Midbrain (tissue), 1 donor: ENCODE data around the gene SPNS3.

Experiments
- DNase-seq: peaks from one replicate; lab custom pipeline; 2025; lab: John Stamatoyannopoulos, UW

The SPNS3 gene, protein sequence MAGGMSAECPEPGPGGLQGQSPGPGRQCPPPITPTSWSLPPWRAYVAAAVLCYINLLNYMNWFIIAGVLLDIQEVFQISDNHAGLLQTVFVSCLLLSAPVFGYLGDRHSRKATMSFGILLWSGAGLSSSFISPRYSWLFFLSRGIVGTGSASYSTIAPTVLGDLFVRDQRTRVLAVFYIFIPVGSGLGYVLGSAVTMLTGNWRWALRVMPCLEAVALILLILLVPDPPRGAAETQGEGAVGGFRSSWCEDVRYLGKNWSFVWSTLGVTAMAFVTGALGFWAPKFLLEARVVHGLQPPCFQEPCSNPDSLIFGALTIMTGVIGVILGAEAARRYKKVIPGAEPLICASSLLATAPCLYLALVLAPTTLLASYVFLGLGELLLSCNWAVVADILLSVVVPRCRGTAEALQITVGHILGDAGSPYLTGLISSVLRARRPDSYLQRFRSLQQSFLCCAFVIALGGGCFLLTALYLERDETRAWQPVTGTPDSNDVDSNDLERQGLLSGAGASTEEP

DNA sequence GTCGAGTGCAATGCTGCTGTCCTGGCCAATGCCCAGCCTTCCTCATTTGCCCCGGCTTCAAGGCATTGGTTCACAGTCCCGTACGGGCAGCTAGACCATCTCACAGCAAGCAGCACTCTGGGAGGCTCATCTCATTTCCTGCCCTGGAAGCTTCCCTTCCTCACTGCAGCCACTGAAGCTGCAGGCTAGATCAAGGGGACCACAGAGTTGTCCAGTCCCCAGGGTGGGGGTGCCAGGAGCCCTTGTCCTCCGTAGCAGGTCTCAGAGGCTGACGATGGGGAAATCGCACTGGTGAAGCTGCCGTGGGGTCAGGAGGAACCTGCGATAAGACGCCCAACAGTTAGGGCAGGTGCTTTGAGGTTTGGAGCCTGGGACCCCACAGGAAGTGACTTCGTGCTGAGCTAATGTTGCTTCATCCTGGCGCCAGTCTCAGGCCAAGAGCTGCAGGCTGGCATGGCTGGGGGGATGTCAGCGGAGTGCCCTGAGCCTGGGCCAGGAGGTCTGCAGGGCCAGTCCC is at the start of gene SPNS3:
SPNS3 (plus strand) TSS at position 426 of the 517 bp plus-strand sequence; CDS start at position 454, 28 bp downstream.
- DNase-seq = peak; percentile 26

DNA sequence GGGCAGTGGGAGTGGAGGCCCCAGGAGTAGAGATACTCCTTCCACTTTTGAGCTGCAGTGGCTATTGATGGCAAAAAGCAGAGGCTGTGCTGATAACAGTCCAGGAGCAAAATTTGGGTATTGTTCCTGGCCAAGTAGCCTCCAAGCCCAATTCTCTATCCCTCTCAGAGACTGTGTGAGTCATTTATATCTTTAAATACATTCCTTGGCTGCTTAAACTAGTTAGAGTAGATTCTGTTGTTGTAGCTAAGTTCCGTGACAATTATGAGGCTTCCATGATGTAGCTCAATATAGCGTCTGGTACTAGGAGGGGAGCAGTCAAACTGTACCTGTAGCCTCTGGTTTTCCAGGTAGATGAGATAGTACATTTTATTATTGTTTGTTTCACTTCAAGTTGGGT is 47.3 kb upstream of the SPNS3 start:
- no peak for DNase-seq

DNA sequence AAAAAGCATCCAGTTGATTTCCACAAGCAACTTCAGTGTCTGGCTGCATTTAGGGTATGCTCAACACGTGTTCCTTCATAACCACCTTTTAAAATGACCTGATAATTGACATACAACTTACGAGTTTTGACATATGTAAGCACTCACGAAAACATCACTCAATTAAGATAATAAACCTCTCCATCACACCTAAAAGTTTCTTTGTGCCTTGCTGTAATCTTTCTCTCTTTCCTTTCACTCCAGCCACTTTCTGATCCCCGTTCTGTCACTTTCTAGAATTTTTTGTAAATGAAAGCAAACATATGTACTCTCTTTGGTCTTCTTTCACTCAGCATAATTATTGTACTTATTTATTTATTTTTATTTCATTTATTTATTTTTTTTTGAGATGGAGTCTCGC is 46.6 kb upstream of the SPNS3 start:
- DNase-seq = no peak

DNA sequence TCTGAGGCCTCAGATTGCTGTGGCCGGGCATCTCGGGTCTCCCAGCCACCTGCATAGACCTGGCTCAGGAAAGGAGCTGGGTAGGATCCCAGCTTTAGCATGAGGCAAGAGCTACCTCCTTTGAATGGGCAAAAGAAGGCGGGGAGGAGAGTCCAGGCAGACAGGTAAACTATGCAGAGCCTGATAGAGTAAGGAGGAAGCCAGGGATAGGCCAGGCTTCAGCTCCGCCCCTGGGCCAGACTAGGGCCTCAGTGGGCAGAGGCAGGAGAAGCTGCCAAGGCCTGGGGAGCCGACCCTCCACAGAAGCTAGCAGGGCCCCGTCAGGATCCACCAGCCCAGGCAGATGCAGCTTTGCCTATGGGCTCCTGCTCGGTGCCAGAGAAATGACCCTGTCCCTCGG is 44.7 kb upstream of the SPNS3 start:
- no peak for DNase-seq

DNA sequence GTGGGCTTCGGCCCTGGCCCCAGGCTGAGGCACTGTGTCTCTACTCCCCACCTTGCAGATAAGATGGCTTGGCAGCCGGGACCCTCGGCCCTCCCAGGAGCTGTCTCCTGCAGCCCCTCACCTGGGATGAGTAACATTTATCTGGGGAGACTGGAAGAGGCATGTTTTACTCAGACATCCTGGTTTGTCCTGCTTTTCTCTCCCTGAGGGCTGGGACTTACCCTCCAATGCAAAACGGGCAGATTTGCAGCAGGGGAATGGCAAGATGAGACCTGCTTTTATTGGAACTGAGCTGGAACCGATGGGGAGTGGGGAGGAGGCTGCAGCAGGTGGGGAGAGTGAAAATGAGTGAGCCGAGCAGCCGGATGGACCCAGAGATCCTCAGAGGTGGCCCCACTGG is 39.9 kb upstream of the SPNS3 start:
- no peak for DNase-seq

DNA sequence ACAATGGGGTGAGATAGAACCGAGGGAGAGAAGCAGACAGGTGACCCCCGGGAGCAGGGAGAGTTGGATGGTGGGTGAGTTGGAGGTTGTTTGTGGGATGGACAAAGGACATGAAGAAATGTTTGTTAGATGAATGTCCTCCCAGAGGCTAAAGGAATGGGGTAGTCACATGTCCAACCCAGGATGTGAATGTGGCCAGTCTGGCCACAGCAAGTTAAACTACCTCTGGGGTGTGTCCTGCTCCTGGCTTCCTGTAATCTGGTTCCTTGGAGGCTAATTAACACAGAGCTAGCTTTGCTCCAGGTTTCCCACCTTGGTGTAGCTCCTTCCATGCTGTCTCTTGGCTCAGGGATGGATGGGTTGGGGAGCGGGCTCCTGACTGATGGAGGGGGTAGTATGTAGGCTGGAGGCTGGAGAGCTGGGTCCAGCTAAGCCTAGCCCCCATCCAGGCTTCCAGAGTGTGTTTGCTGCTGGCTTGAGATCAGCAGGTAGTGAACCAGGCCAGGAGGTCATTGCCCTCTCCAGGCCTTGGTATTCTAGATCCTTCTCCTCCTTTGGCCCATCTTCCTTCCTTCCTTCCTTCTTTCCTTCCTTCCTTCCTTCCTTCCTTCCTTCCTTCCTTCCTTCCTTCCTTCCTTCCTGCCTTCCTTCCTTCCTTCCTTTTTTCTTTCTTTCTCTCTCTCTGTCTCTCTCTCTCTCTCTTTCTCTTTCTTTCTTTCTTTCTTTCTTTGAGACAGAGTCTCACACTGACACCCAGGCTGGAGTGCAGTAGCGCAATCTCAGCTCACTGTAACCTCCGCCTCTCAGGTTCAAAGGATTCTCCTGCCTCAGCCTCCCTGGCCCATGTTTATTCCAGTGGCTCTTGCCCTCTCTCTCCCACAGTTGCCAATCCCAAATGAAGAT is 39.3 kb upstream of the SPNS3 start:
- DNase-seq = no peak

DNA sequence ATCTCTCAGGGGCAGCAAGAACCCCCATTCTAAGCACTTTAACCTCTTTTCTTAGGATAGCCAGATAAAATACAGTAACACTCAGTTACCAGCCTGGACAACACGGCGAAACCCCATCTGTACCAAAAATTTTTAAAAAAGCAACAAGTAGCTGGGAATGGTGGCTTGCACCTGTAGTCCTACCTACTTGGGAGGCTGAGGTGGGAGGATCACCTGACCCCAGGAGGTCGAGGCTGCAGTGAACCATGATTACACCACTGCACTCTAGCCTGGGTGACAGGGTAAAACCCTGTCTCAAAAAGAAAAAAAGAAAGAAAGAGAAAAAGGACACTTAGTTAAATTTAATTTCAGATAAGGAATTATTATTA is 38.6 kb upstream of the SPNS3 start:
- no peak for DNase-seq

DNA sequence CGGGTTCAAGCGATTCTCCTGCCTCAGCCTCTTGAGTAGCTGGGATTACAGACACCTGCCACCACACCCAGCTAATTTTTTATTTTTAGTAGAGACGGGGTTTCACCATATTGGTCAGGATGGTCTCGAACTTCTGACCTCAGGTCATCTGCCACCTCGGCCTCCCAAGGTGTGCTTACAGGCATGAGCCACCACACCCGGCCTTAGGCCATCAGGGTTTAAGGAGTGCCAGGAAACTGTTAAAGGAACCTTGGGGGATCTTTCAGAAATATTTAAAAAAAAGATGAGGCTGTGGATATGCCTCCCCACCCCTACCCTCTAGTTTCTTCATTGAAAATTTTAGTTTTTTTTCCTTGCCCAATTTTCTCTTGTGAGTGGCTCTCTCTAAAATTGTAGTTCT is 35.9 kb upstream of the SPNS3 start:
- DNase-seq = no peak

DNA sequence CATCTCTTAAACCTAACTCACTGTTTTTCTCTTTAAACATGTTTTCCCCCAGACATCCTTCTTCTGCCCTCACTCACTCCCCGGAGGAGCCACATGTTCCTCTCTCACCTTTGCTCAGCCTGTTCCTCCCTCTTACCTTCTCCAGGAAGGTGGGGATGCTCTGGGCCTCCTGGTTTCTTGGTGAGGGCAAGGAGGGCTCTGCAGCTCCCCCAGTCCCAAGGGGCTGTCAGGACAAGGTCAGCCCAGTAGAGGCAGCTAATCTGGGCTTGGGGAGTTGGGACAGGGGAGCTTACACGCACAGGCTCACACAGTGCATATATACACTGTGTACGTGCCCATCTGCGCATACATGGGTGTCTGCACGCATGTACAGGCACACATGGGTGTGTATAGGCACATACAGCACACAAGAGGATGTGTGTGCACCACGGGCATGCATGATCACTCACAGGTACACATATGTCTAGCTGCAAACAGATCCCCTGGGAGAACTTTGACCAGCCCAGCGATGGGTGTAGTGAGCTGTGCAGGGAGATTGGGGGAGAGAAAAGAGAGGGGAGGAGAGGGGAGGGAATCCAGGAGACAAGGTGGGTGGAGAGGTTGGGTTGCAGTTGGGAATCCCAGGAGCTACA is 28.6 kb upstream of the SPNS3 start:
- no peak for DNase-seq

DNA sequence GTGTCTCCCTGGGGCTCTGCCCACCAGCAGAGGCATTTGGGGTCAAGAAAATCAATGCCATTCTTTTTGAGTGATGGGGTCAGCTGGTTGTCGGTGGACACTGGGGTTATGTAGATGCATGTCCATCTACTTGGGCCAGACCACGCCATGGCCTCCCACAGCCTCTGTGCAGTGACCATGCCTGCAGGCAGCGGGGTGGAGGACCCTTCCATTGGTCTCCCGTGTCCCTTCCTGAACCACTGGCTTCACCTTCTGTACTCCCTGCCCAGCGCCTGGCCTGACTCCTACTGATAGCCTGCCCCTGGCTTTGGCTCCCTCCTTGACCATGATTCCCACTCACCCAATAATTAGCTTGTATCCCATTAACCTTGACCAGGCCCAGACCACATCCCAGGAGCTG is 28.0 kb upstream of the SPNS3 start:
- no peak for DNase-seq

DNA sequence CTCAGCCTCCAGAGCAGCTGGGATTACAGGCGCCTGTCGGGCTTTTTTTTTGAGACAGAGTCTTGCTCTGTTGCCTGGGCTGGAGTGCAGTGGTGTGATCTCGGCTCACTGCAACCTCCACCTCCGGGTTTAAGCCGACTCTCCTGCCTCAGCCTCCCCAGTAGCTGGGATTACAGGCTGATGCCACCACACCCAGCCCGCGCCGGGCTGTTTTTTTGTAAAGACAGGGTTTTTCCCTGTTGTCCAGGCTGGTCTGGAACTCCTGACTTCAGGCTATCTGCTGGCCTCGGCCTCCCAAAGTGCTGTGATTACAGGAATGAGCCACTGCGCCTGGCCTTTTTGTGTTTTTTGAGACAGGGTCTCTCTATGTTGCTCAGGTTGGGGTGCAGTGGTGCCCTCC is 27.4 kb upstream of the SPNS3 start:
- DNase-seq = no peak

DNA sequence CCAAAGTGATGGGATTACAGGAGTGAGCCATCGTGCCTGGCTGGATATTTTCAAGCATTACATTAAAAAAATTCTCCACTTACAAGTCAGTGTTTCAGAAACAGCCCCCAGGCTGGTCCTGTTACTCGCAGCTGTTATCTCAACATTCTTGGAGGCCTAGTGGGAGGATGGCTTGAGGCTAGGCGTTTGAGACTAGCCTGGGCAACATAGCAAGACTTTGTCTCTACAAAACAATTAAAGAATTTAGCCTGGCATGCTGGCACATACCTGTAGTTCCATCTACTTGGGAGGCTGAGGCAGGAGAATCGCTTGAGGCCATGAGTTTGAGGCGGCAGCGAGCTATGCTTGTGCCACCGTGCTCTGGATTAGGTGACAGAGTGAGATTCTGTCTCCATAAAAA is 26.5 kb upstream of the SPNS3 start:
- DNase-seq = no peak

DNA sequence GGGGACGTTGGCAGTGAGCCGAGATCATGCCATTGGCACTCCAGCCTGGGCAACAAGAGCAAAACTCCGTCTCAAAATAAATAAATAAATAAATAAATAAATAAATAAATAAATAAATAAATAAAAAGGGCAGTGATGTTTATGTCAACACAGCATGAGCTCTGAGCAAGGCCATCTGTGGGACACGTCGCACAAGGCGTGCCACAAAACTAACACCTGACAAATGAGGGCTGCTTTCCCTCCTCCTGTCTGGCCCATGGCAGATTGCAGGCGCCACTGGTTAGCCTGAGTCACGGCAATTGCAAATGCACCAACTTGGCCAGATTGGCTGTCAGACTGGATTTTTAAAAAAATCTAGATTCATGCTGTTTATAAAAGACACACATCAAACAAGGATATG is 25.9 kb upstream of the SPNS3 start:
- no peak for DNase-seq

DNA sequence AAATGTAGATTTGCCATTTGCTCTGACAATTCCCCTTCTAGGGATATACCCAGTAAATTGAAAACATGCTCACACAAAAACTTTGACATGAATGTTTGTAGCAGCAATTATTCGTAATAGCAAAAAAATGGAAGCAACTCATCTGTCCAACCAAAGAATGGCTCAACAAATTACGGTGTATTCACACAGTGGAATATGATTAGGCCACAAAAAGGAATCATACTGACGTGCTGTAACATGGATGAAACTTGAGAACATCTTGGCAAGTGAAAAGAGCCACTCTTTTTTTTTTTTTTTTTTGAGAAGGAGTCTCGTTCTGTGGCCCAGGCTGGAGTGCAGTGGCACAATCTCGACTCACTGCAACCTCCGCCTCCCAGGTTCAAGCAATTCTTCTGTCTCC is 24.1 kb upstream of the SPNS3 start:
- DNase-seq = no peak

DNA sequence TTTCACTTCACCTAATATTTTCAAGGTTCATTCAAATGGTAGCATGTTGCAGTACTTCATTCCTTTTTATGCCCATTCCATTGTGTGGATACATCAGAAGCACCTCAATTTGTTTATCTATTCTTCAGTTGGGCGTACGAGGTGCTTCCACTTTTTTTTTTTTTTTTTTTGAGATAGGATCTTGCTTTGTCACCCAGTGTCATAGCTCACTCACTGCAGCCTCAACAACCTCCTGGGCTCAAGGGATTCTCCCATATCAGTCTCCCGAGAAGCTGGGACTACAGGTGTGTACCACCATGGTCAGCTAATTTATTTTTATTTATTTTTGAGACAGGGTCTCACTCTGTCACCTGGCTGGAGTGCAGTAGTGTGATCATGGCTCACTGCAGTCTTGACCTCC is 22.5 kb upstream of the SPNS3 start:
- no peak for DNase-seq

DNA sequence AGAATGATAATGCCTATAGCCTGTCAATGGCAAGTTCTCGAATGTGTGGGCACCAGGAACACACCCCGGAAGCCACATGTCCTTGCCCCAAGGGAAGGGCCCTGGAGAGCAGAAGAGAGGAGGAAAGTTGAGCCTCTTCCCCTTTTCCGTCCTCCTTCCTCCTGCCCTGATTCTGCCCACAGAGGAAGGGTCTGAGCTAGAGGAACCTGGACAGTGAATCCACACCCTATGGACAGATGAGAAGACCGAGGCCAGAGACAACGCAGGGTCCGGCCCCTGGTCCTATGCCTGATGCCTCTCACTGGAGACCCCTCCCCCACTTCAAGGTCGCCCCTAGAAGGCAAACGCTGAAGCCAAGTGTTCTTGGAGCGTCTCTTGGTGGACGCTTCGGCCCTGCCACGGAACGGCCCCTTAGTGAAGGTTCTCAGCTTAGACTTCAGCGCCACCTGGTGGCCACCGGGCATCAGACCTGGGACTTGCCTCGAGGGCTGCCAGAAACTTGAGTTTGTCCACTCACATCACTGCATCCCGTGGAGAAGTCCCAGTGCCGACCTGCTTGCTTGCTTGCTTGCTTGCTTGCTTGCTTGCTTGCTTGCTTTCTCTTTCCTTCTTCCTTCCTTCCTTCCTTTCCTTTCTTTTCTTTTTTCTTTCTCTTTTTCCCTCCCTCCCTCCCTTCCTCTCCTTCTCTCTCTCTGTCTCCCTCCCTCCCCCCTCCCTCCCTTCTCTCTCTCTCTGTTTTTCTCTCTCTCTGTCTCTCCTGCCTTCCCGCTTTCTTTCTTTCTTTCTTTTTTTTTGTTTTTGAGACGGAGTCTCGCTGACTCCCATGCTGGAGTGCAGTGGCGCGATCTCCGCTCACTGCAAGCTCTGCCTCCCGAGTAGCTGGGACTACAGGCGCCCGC is 20.6 kb upstream of the SPNS3 start:
- peak; percentile 90 for DNase-seq

DNA sequence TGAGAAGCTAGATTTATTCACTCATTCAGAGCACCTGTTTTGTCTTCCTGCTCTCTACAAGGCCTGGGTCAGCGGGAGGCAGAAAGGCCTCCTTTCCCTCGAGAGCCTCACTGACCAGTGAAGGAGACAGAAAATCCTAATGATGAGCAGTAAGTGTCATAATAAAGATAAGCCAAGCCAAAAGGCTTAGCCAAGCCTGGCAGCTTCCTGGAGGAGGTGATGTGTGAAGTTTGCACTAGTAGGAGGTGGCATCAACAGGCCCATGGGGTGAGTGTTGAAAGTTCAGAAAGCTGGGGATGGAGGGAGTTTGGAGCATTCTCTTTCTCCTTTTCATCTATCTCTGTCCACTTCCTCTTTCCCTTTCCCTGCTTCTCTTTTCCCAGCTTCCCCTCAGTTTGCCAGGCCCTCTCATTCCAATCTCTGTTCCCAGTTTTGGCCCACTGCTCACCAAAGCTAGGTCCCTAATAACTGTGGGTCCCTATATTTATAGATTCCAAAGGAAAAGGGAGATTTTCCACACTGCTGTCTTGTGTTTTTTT is 16.5 kb upstream of the SPNS3 start:
- no peak for DNase-seq

DNA sequence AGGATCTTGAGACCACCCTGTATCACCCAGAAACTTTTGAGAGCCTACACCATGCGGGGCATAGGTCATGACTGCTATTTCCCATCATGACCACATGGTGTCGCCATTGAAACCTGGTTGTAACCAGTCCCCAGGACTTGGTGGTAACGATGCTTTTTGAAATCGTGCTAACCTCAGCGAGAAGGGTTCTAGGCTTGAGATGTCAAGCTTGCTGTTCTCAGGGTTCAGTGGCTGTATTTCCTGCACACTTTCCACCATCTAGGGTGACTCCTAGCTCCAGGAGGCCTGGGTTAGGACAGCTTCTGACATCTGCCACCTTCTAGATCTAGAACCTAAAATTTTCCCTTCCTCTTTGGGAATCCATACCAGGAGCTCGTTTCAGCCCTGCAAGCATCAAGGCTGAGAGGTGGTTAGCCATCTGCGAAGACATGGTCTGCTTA is 13.0 kb upstream of the SPNS3 start:
- peak; percentile 70 for DNase-seq

DNA sequence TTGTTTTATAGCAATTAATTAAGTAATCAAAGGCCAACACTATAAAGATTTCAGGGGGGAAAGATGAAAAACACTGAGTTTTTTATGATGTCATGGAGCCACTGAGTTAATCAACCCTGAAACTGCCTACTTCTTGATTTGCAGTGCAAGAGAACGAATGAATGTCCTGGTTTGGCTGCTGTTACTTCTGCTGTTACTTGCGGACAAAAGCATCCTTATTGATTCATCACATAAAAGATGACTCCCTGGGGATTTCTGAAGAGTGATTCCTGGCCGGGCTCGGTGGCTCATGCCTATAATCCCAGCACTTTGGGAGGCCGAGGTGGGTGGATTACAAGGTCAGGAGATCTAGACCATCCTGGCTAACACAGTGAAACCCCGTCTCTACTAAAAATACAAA is 10.9 kb upstream of the SPNS3 start:
- DNase-seq = no peak

DNA sequence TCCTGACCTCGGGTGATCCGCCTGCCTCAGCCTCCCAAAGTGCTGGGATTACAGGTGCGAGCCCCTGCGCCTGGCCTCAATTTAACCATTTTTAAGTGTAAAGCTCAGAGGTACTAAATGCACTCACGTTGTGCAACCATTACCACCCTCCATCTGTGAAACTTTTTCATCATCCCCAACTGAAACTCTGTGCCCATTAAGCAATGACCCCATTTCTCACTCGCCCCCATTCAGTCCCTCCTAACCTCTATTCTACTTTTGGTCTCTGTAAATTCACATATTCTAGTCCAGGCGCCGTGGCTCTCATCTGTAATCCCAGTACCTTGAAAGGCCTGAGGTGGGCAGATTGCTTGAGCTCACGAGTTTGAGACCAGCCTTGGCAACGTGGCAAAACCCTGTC is 8.3 kb upstream of the SPNS3 start:
- DNase-seq = no peak
